ENCODE data around the gene TBC1D14. TPM values are rescaled to one million over a fixed set of nuclear protein-coding genes. Genes with fewer than 3 reads are reported as not detected.

Gene TBC1D14
- total RNA-seq, 1 experiment from 2014 or later, result 44.3 TPM

DNA sequence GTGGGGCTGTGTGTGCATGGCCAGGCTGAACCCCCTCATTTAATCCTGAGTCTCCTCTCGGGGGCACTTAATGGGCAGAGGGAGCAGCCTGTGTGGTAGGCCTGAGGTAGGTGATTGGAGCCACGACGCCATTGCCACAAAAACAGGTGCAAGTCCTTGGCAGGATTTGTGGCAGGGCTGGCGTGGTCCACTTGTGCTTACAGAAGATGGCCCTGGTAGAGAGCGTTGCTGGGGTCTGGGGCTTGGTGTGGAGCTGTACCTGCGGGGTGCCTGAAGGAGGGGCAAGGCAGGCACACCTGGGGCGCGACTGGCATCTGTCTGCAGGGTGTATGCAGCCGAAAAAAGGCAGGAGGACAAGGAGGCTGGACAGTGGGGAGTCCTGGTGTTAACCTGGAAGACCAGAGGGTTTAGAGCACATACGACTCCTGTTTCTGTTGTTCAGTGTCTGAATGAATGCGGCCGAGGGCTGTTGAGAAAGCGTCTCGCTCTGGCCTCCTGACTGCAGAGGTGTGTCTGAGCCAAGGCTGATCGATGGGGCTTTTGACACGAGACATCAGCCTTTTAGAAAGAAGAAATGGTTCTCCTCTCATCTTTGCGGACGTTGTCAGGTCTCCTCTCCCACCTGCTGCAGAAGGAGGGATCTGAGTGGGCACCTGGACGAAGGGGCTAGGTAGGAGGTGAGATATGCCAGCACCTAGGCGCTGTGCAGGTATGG, 52.0 kb downstream of the TBC1D14 start:
- Histone ChIP-seq H3K9me3 (ENCODE audit: low read depth, low read length, poor library complexity, severe bottlenecking) (no peaks in the 10 kb centered on the region), H3K4me3 (ENCODE audit: low read depth, low read length, poor library complexity, severe bottlenecking) (no peak overlapping the region), H3K27ac (ENCODE audit: low read depth, low read length, poor library complexity, severe bottlenecking) (no peak overlapping the region), H3K4me1 (ENCODE audit: insufficient read depth, low read length, poor library complexity, severe bottlenecking) (no peaks in the 10 kb centered on the region), H3K27me3 (replicated peaks; ENCODE audit: insufficient read depth, low read depth, low read length, poor library complexity) (no peaks in the 10 kb centered on the region), H3K36me3 (ENCODE audit: insufficient read depth, low read length, poor library complexity, severe bottlenecking) (no peaks in the 10 kb centered on the region)
- intact Hi-C loops (cut with micrococcal nuclease; ENCODE audit: unreplicated experiment), result no loop called here
- ChIA-PET POLR2A (ENCODE audit: low non-redundant PET) (no interaction called here), CTCF (no interaction called here)
- no peak for DNase-seq (ENCODE audit: low spot score)
- BruUV-seq (replicated peaks), result no TSS peak
- TF ChIP-seq EZH2 (IDR thresholded peaks at IDR 0.05; ENCODE audit: borderline replicate concordance, low read depth, low read length, poor library complexity, severe bottlenecking), result no peak
- TF ChIP-seq CTCF (conservative IDR thresholded peaks at IDR 0.05; ENCODE audit: low read depth, low read length), result no peak

- DNase-seq (ENCODE audit: low spot score), result no peak
- TF ChIP-seq EZH2 (IDR thresholded peaks at IDR 0.05; ENCODE audit: borderline replicate concordance, low read depth, low read length, poor library complexity, severe bottlenecking) (no peak), CTCF (conservative IDR thresholded peaks at IDR 0.05; ENCODE audit: low read depth, low read length) (no peak)
- no peaks in the 10 kb centered on the region for H3K36me3 ChIP-seq (ENCODE audit: insufficient read depth, low read length, poor library complexity, severe bottlenecking)
- no peaks in the 10 kb centered on the region for H3K27me3 ChIP-seq (replicated peaks; ENCODE audit: insufficient read depth, low read depth, low read length, poor library complexity)
- no peaks in the 10 kb centered on the region for H3K9me3 ChIP-seq (ENCODE audit: low read depth, low read length, poor library complexity, severe bottlenecking)
- no peak overlapping the region for H3K4me3 ChIP-seq (ENCODE audit: low read depth, low read length, poor library complexity, severe bottlenecking)
- no TSS peak for BruUV-seq (replicated peaks)
- intact Hi-C loops (cut with micrococcal nuclease; ENCODE audit: unreplicated experiment), result no loop called here
- CTCF ChIA-PET, result no interaction called here
- no peak overlapping the region for H3K27ac ChIP-seq (ENCODE audit: low read depth, low read length, poor library complexity, severe bottlenecking)
- no peaks in the 10 kb centered on the region for H3K4me1 ChIP-seq (ENCODE audit: insufficient read depth, low read length, poor library complexity, severe bottlenecking)
- POLR2A ChIA-PET (ENCODE audit: low non-redundant PET), result no interaction called here
Observed at GRCh38 chr4:6962211-6963041, 52.8 kb downstream of the TBC1D14 start.

GRCh38 chr4:6963139-6963611, 53.5 kb downstream of the TBC1D14 start:
- no peaks in the 10 kb centered on the region for H3K9me3 ChIP-seq (ENCODE audit: low read depth, low read length, poor library complexity, severe bottlenecking)
- no peaks in the 10 kb centered on the region for H3K27me3 ChIP-seq (replicated peaks; ENCODE audit: insufficient read depth, low read depth, low read length, poor library complexity)
- no peak for DNase-seq (ENCODE audit: low spot score)
- H3K4me3 ChIP-seq (ENCODE audit: low read depth, low read length, poor library complexity, severe bottlenecking), result no peak overlapping the region
- TF ChIP-seq EZH2 (IDR thresholded peaks at IDR 0.05; ENCODE audit: borderline replicate concordance, low read depth, low read length, poor library complexity, severe bottlenecking) (no peak), CTCF (conservative IDR thresholded peaks at IDR 0.05; ENCODE audit: low read depth, low read length) (no peak)
- H3K36me3 ChIP-seq (ENCODE audit: insufficient read depth, low read length, poor library complexity, severe bottlenecking), result no peaks in the 10 kb centered on the region
- POLR2A ChIA-PET (ENCODE audit: low non-redundant PET), result no interaction called here
- intact Hi-C loops (cut with micrococcal nuclease; ENCODE audit: unreplicated experiment), result no loop called here
- H3K4me1 ChIP-seq (ENCODE audit: insufficient read depth, low read length, poor library complexity, severe bottlenecking), result no peaks in the 10 kb centered on the region
- CTCF ChIA-PET, result no interaction called here
- BruUV-seq (replicated peaks), result no TSS peak
- H3K27ac ChIP-seq (ENCODE audit: low read depth, low read length, poor library complexity, severe bottlenecking), result no peak overlapping the region
